HG03097 (cell line): ENCODE measurements around the gene FHL3.
A peak's percentile ranks its signal among the peaks of the same experiment; 100 is the strongest.

Experiments
- ATAC-seq: cut with Tn5 transposase; IDR thresholded peaks from one replicate; pipeline ENCODE4 v1.9.1; 2021; ENCODE audit not compliant: unreplicated experiment, low FRiP score

FHL3 gene, protein sequence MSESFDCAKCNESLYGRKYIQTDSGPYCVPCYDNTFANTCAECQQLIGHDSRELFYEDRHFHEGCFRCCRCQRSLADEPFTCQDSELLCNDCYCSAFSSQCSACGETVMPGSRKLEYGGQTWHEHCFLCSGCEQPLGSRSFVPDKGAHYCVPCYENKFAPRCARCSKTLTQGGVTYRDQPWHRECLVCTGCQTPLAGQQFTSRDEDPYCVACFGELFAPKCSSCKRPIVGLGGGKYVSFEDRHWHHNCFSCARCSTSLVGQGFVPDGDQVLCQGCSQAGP

DNA sequence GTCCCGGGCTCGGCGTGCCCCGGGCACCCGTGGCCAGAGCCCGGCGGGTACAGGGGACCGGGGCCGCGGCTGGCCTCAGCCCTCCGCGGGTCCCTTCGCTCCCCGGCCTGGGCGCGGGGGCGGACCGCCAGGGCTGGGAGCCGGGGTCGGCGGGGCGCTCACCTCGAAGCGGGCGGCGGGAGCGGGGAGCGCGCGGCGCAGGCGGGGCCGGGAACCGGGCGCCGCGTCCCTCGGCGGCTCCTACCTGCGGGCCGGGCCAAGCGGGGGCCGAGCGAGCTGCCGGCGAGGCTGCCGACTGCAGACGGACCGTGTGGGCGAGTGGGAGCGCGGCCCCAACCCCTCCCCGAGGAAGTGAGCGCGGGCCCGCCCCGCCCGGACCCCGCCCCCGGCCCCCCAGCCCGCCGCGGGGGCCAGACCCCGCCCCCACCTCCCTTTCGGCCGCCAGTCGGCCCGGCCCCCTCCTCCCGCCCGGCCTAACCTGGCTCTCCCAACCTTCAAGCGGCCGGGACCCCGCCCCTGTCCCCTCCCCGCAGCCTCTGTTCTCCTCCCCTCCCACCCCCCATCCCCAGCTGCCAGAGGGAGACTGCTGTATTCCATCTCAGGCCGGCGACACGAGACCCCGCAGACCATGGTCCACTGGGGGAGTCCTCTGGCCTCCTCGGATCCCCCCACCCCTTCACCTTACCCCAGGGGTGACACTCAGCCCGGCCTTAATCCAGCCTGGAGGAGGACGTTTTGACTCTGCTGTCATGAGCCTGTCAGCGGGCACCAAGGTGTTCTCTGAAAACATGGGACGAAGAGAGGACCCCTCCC lies at the start of gene FHL3:
Gene FHL3, minus strand, starts transcription at position 320 of the 813 bp plus-strand sequence. CDS start 6,102 bp downstream, outside the sequence.
- ATAC-seq = no peak

DNA sequence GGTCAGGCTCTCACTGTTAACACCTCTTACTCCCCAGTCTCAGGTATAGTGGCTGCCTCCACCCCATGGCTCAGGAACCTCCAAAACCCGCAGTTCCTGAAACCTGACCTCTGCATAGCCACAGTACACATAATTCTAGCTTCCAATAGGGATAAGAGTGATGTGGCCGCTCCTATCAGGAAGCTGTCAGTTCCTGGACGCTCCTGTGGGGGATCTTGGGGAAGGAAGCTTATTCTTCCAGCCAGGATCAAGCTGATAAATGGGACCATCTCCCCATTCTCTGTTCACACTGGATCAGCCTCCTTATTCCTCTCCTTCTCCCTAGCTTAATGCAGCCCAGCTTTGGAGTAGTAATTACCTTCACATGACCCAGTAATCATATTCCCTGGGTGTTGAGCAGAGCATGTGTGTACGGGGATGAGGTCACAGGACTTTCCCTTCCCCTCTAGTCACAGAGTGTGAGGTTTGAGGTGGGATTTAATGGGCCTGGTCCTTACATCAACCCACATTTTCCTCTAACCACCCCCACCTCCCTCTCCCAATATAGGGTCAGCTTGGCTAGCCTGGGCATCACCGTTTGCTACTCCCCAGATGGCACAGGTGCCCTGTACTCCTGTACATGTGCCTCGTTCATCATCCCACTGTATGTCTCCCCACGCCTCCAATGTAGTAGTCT lies 48.2 kb upstream of the FHL3 start:
- no peak for ATAC-seq

DNA sequence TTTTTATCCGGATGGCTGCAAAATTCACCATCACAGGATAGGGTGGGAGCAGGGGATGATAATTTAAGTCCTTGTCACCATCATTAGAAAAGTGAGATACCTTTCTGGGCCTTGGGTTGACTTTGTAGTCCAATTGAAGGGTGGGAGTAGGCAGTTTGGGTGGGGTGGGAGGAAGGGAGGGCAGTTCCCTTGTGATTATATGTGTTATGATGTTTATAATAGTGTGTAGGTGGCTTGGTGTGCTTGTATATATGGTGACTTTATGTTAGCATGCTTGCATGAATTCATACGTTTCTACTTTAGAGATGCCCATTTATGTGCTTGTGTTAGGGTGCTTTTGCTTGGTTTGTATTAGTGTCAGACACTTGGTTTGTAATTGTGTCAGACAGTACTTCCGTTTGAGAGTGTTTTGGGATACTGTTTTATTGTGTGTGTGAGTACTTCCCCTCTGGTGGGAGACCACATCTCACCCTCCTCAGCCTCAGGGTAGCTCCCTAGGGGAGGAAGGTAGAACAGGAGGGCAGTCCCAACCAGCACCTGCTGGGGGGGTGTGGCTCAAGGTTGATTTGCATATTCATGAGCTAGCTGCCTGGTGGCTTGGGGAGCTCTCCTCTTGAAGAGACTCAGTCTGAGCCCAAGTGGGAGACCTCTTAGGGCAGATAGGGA lies 47.6 kb upstream of the FHL3 start:
- ATAC-seq = peak; percentile 56

DNA sequence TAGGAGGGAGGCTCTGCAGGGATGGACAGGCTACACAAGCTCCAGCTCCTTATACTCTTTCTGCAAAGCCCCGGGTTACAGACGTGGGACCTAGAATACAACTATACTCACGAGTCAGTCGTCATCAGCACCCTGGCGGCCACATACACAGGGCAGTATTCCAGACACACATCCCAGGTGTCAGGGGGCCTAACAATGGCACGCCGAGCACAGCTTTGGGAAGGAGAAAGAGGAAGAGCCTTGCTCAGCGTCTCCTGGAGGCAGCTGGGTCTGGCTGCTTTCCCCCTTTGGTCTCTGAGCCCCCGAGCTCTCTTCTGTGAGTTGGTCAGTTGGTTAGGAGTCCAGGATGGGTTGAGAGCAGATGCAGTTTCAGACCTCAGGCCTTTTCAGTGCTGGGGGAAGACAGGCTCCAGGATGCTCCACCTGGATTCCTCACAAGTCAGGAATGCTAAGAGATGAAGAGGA lies 45.8 kb upstream of the FHL3 start:
- no peak for ATAC-seq

DNA sequence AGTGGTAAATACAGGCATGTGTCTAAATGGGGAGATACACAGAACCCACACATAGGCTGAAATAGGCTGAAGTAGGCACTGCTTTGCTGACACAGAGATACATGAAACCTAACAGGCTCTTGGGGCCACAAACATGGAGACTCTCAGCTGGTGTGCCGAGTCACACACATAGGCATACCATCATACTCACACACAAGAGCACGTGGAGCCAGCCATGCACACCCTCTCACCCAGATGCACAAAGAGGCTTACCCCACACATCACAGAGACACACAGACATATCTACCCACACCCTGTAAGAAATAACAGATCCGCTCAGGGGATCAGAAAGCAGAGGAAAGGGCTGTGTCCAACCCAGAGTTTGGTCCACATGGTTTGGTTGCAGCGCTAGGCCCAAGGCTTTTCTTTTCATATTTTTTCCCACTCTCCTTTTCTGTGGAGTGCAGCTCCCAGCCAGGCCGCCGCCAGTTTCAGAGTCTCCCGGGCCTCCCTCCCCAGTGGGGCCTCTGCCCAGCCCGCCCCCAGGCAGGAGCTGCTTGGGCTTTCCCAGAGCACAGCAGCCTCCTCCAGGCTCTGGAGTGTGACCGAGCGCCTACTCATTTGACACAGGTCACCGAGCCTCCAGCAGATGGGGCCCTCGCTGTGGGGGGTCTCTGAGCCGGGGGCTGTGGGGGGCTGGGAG lies 45.2 kb upstream of the FHL3 start:
- no peak for ATAC-seq

DNA sequence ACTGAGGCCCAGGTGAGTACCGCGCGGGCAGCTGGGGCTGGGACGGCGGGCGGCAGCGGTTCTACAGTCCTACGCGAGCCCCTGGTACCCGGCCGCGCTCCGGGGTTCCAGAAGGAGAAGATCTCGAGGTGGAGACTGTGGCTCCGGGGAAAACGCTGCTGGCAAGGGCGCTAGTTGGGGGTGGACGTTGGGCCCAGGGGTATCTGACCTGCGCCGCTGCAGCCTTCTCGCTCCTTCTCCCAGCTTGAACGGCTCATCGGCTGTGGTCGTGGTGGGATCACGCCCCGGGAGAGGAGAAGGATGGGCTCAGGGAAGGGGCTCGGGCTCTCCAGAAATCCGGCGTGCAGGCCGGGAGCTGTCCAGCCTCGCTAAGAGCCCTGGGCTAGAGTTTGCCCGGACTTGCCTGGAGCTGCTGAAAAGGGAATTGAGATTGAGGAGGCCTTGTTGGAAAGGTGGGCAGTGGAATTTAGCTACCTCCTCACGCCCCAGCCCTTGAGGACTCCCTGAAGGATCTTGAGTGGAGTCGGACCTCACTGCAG lies 42.4 kb upstream of the FHL3 start:
- no peak for ATAC-seq

DNA sequence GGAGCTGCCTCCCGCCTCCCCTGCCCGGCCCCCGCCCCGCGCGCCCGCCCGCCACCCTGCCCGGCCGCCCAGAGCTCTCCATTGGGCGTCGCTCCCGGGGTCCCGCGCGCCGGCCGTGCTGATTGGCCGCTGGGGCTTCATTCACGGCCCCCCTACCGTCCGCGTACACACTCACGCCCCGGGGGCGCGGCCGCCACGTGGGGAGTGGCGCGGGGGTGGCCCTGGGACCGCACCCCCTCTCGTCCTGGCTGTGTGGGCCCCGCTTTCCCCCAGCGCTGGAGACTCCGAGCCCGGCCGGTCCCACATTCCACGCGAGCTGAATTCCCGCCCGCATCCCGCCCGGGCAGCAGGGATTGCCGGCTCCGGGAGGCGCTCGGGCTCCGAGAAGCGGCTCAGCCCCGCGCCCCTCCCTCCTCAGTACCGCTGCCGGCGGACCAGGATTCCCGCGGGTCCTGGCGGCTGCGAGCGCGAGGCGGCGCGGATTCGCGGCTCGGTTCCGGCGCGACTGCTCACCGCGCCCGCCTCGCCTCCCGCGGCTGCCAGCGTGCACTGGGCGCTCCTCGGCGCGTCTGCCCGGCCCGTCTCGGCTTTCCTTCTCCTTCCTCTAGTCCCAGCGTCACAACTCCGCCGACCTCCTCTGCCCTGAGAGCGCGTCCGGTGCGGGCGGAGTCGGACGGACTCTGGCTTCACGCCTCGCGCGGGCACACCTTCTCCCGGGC lies 41.7 kb upstream of the FHL3 start:
- peak; percentile 42 for ATAC-seq

DNA sequence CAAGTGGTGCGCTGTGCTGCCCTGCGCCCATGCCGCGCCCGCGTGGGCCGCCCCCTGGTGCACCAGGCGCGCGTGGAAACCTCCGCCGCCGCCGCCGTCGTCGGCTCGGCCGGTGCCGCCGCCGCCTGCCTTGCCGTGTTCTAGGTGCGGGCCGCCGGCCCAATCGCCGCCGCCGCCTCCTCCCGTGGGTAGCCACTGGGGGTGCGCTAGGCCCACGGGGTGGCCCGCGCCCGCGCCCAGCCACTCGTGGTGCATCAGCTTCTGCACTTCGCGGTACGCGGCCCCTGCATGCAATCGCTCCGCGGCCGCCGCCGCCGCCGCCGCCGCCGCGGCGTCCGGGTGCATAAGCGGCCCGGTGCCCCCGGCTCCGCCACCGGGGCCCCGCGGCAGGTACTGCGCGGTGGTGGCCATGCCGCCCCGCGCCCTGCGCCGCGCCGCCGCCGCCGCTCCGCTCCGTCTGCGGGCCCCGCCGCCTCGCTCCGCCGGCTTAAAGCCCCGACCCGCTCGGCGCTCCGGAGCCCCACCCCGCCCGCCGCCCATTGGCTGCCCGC lies 41.1 kb upstream of the FHL3 start, which contains the start of gene POU3F1:
Gene POU3F1, minus strand, starts transcription at position 461 of the 551 bp plus-strand sequence. Its CDS starts 50 bp downstream, at position 411.
- no peak for ATAC-seq

DNA sequence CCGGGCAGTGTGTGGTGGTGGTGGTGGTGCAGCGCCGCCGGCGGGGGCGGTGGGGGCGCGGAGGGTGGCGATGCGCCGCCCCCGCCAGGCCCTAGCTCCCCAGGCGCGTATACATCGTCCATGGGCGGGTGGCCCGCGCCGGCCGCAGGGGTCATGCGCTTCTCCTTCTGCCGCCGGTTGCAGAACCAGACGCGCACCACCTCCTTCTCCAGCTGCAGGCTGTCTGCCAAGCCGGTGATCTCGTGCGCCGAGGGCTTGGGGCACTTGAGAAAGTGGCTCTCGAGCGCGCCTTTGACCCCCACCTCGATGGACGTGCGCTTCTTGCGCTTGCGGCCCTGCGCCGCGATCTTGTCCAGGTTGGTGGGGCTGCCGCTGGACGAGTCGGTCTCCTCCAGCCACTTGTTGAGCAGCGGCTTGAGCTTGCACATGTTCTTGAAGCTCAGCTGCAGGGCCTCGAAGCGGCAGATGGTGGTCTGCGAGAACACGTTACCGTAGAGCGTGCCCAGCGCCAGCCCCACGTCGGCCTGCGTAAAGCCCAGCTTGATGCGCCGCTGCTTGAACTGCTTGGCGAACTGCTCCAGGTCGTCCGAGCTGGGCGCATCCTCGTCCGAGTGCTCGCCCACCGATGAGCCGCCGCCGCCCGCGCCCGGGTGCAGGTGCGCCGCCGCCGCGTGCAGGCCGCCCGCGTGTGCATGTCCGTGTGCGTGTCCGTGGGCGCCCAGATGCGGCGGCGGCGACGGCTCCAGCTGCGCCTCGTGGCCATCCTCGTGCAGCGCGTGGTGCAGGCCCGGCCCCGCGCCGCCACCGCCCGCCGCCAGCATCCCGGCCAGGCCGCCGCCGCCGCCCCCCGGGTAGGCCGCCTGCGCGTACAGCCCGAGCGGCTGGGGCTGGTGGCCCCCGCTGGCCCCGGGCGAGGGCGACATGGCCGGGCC lies 40.4 kb upstream of the FHL3 start:
- peak; percentile 3 for ATAC-seq

DNA sequence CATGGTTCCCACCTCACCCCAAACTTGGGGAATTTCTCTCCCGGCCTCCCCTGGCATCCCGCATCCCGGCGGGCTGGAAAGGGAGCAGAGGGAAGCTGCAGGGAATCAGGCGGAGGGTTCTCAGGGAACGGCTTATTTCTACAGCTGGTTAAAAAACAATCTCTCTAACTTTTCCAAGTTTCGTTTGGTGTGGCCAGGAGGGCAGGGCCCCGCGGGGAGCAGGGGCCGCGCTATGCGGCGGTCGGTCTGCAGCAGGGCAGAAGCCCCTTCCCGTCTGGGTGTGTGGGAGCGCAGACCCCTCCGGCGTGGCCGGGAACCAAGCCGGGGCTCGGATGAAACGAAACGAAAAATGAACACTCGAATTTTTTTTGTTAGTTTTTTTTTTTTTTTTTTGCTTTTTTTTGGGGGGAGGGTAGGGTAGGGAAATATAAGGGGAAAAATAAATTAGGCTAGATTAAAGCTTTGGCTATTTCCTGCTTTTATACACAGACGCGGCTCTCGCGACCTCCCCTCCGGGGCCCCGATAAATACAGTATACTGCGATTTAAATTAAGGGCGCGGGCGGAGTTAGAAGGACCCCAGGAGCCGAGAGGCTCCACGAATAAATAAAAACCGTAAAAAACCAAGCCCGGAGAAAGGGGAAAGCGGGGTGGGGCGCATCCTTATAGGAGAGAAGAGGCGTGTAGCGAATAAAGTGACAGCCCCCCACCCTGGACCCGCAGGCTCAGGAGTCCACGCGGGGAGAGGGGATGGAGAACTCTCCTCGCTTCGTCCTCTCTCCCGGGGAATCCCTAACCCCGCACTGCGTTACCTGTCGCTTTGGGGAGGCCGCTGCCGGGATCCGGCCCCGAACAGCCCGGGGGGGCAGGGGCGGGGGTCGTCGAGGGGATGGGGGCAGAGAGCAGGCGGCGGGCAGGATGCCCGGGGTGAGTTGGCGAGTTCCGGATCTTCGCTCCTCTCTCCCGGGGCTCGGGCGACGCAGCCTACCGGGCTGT lies 39.2 kb upstream of the FHL3 start:
- no peak for ATAC-seq

DNA sequence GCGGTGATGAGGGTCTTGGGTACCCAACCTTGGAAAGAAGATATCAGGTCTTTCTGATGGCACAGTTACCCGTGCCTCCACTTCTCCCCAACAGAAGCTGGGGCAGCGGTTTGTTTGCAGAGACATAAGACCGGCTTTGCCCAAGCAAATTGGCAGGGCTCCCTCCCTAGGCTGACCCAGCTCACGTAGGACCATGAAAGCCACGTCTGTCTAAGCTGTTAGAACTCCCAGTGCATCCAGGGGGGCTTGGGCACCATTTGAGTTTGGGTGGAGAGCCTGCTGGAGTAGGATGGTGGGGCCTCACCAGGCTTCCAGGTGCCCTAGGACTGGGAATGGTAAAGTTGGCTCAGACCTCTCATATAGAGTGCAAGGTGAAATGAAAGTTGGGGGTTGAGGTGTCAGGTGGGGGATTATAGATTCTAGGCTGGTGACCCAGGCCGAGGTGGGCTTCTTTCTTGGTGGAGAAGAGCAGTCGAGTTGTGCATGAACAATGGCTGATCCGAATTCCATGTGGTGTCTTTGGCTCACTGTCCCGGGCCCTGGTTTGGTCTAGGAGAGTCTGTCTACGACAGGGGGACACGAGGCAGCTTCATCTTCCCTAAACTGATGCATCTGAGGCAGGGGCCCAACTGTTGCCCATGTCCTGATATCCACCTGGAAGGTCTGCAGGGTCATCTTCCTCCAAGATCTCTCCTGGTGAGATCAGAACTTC lies 37.9 kb upstream of the FHL3 start:
- ATAC-seq = no peak

DNA sequence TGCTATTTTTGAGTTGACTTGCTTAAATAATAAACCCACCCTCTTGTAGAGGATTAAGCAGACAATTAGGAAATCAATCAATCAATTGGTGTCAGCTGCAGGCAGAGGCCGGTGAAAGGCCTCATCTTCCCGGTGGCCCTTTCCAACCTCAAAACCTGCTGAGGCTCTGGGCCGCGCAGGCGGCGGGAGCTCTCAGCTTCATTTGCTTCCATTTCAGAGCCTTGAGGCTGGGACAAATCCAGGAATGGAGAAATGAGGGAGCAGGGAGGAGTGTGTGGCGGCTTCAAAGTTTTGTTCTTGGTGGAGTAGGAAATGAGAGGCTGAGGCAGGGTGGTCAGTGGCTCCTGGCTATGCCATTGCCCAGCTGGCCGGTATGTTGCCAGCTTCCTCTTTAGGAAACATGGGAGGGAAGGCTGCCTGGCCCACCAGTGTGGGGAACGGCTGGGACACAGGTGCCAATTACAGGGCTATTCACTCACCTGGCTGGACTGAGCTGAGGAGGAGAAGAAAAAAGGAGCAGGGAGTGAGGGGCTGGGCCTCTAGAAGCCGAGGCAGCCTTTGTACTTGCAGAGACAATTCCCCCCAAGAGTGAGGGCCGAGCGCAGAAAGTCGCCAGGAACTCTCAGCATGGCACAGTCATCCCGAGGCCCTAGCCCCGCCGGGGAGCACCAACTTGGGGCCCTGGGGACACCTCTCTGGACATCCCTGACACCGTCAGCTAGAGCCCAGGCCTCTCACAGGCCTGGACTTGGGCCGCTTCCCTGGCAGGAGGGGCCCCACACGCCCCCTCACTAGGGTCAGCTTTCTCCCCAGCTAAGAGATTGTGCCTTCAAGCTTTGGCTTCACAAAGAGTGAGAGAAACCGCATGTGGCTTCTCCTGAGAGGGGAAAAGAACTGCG lies 36.9 kb upstream of the FHL3 start:
- ATAC-seq = no peak

DNA sequence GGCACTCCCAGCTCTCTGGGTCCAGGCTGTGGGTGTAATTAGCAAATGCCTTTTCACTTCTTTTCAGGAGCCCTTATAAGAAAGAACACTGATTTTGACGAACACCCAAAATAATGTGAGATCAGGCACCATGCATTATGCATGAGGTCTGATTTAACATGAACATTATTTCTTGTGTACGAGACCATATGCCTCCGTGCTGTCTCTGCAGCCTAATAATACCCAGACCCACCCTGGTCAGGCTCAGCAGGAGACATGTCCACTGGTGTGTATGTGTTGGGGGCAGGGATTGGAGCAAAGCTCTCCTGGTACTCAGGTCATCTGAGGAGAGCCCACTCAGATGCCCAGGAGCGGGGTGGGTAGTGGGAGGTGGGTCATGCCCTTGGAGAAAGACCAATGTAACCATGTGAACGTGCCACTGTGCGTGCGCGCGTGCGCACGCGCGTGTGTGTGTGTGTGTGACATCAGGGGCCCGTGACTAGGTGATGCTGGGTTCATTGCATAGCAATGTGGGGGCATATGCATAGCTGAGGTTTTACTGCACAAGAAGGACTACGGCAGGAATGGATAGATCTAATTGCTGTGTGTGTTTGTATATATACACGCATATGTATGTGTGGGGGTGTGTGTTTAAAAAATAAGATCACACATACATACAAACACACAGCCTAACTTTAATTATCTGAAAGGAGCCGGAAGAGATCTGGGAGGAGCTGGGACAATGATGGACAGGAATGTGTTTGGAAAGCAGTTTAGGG lies 34.2 kb upstream of the FHL3 start:
- ATAC-seq = no peak

DNA sequence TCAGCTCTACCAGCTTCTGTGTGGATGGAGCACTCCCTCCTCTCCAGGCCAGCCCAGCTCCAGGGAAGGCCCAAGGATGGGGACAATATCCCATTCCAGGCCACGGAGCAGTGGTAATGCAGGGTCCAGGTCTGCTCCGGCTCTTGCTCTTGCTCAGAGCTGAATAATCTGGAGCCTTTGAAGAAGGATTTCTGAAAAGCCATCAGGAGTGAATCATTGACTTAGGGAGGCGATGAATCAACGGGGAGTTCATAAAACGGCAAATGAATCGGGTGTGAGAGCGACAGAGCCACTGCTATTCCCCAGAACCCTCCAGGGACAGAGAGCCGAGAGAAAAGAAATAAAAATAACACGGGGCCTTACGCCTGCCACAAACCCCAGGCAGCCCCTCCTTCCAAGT lies 33.5 kb upstream of the FHL3 start:
- ATAC-seq = no peak
